HG02884 (cell line): ENCODE results near the gene FMN1.
"Not testable (repeated sequence)": the region's sequence is repeated elsewhere in the genome, so short reads cannot be mapped to it uniquely, and the experiment has no call there.

Source experiments
- ATAC-seq: cut with Tn5 transposase; IDR thresholded peaks from one replicate; pipeline ENCODE4 v1.9.1; 2021; ENCODE audit warnings: mild to moderate bottlenecking, moderate library complexity; ENCODE audit not compliant: unreplicated experiment

Gene FMN1

GRCh38 chr15:32872621-32873283 lies 321.8 kb downstream of the FMN1 start:
- ATAC-seq, result no peak

- ATAC-seq, result no peak
Observed at GRCh38 chr15:32871883-32872282, 322.6 kb downstream of the FMN1 start.

GRCh38 chr15:32870240-32871033 lies 324.1 kb downstream of the FMN1 start:
- ATAC-seq, result no peak

- ATAC-seq, result no peak
Observed at GRCh38 chr15:32869776-32870175, 324.7 kb downstream of the FMN1 start.

- no peak for ATAC-seq
Observed at GRCh38 chr15:32867313-32867626, 327.2 kb downstream of the FMN1 start.

- ATAC-seq, result no peak
Observed at GRCh38 chr15:32866454-32867312, 327.8 kb downstream of the FMN1 start.

GRCh38 chr15:32864841-32865240 lies 329.7 kb downstream of the FMN1 start:
- no peak for ATAC-seq

GRCh38 chr15:32864051-32864450 lies 330.5 kb downstream of the FMN1 start:
- no peak for ATAC-seq

- ATAC-seq, result no peak
Observed at GRCh38 chr15:32861761-32862160, 332.8 kb downstream of the FMN1 start.

GRCh38 chr15:32861174-32861573 lies 333.3 kb downstream of the FMN1 start:
- no peak for ATAC-seq

GRCh38 chr15:32859996-32860395 lies 334.5 kb downstream of the FMN1 start:
- no peak for ATAC-seq

- ATAC-seq, result no peak
Observed at GRCh38 chr15:32859251-32859650, 335.3 kb downstream of the FMN1 start.

GRCh38 chr15:32857732-32858131 lies 336.8 kb downstream of the FMN1 start:
- ATAC-seq, result no peak

- no peak for ATAC-seq
Observed at GRCh38 chr15:32856753-32857152, 337.8 kb downstream of the FMN1 start.

GRCh38 chr15:32855942-32856341 lies 338.6 kb downstream of the FMN1 start:
- ATAC-seq, result no peak

- ATAC-seq, result no peak
Observed at GRCh38 chr15:32853592-32853991, 340.9 kb downstream of the FMN1 start.

GRCh38 chr15:32852771-32853170 lies 341.7 kb downstream of the FMN1 start:
- no peak for ATAC-seq

GRCh38 chr15:32852017-32852416 lies 342.5 kb downstream of the FMN1 start:
- ATAC-seq, result no peak

- no peak for ATAC-seq
Observed at GRCh38 chr15:32851572-32851971, 342.9 kb downstream of the FMN1 start.

GRCh38 chr15:32849769-32850668 lies 344.5 kb downstream of the FMN1 start:
- ATAC-seq, result no peak

- ATAC-seq, result not testable (repeated sequence)
Observed at GRCh38 chr15:32846671-32847070, 347.8 kb downstream of the FMN1 start.
